ENCODE results near the gene GPX4.

The GPX4 gene

DNA sequence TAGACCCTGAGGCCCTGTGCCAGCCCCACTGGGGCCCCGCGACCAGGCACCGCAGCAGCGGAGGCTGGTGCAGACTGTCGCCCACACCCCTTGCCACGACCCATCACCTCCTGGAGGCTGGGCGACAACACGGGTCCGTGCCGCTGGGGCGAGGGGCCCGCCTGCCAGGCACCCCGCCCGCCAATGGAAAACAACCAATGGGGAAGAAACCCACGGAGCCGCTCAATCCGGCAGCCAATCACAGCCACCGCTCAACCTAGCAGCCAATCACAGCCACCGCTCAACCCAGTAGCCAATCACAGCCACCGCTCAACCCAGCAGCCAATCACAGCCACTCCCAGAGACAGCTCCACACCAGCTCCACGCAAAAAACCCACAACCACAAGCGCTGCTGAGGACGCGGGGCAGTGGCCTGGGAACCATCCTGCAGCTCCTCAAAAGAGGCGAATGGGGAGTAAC, 29.7 kb downstream of the GPX4 start:
- DNase-seq: peak; percentile 14

DNA sequence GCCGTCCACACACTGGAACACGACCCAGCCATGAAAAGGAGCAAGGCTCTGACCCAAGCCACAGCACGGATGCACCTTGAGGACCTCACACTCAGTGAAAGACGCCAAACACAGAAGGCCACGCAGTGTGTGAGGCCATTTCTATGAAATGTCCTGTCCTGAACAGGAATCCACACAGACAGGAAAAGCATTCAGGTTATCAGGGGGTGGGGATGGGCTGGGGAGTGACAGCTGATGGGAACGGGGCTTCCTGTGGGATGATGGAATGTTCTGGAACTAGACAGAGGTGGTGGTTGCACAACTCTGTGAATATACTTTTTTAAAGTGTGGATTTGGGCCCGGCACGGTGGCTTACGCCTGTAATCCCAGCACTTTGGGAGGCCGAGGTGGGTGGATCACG, 30.6 kb downstream of the GPX4 start:
- DNase-seq: no peak

DNA sequence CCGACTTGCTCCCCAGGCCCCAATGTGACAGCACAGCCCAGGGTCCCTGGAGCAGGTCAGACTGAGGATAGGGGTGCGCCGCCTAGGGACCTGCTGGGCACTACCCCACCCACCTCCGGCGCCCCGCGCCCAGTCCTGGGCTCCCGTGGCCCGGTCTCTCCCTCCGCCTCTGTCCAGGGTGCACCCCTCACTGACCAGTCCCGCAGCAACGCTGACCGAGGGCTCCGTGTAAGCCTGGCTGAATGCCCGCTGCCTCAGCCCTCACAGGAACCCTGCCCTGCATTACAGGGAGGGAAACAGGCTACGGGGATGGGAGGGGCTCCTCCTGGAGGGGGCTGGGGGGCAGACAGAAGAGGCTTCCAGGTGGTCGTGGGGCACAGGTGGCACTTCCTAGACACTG, 31.7 kb downstream of the GPX4 start:
- DNase-seq: no peak

DNA sequence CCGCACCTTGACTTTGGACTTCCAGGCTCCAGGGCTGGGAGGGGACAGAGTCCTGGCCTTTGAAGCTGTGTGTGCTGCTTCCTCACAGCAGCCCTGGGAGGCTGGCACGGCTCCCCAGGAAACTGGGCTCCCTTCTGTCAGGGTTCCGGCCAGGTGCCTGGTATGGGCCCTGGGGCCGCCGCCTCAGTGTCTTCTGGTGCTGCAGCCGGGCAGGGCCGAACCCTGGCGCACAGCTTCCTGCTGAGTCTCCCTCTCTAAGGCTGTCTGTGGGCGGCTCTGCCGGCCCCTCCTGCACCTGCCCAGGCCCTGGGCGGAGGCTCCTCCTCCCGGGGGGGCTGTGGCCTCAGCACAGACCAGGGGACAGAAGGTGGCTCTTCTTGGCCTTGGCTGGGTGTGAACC, 32.4 kb downstream of the GPX4 start:
- DNase-seq: no peak

DNA sequence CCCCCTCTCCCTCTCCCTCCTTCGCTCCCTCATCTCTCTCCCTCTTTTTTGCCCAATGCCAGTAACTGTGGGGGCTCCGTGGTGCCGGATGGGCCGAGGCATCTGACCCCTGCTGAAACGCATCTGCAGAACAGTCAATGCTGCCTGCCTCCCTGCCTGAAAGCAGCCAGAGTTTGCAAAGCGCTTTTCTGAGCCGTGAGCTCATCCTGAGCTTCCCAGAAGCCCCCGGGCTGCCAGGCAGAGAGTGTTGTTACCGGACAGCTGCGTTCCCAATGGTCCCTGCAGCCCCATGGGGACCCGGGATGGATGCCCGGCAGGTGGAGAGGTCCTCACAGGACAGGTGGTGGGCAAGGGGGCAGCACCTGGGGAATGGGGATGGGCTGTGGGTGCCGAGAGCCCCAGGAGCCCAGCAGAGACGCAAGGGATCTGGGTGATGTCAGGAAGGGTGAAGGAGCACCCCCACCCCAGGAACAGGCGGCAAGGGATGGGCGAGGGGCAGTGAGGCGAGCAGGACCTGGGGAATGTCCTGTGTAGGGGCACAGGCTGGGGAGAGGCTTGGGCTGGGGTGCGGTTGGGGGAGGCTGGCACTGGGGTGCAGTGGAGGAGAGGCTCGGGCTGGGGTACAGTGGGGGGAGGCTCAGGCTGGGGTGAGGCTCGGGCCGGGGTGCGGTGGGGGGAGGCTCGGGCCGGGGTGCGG, 33.0 kb downstream of the GPX4 start:
- DNase-seq: no peak

DNA sequence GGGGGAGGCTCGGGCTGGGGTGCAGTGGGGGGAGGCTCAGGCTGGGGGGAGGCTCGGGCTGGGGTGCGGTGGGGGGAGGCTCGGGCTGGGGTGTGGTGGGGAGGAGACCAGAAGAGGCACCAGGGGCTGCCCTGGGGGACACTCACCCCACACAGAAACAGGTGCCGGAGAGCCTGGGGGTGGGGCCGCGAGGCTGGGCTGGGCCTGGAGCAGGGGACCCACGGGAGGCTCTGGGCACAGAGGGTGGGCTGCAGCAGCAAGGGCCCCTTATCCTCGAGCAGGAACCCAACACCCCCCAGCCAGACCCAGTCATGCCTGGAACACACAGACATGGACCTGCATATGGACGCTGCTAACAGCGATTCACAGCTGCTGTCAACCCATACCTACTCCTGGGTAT, 34.3 kb downstream of the GPX4 start:
- no peak for DNase-seq

DNA sequence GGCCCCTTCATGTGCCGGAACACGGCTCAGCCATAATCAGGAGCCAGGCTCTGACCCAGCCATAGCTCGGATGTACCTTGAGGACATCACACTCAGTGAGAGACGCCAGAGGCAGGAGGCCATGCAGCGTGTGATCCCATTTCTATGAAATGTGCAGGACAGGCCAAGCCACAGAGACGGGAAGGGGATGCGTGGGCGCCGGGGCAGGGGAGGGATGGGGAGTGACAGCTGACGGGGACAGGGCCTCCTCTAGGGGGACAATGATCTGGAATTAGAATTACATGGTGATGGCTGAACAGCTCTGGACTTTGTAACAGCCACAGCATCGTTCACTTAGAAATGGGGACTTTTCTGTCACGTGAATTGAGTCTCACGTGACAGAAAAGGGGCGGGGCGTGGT, 35.3 kb downstream of the GPX4 start:
- DNase-seq: no peak

DNA sequence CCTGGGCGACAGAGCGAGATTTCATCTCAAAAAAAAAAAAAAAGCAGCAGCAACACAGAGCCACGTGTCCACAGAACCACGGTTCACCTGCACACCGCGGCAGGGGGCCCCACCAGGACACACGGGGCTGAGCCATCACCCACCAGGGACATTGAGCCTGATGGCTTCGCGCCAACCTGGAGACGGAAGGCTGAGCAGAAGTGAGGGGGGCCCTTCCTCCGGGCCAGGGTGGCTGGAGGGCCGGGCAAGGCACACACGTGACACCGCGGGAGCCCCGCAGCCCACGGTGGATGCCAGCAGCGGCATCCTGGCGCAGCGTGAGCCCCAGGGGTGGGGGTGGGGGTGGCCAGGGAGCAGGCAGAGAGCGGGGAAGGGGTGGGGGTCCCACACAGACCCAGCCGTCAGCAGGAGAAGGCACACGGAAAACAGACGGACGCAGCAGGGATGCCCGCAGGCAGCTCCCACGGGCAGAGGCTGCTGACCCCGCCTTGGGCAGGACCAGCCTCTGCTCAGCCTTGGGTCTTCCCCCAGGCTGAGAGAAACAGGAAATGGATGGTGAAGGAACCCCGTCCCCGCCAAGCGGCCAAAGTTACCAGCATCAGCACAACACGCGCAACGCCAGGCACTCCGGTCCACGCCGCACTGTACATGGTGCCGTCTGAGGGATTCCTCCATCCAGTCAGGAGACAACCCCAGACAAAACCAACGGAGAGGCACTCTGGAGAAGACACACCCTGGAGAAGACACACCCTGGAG, 36.7 kb downstream of the GPX4 start:
- DNase-seq: no peak

DNA sequence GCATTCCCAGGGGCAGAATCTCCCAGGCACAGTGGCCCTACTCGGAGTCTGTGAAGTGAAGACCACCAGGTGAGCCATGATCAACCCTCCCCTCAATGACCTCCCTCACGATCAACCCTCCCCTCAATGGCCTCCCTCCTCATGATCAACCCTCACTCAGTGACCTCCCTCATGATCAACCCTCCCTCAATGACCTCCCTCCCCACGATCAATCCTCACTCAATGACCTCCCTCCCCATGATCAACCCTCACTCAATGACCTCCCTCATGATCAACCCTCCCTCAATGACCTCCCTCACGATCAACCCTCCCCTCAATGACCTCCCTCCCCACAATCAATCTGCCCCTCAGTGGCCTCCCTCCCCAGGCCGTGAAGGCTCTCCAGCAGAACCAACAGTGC, 38.1 kb downstream of the GPX4 start:
- no peak for DNase-seq

DNA sequence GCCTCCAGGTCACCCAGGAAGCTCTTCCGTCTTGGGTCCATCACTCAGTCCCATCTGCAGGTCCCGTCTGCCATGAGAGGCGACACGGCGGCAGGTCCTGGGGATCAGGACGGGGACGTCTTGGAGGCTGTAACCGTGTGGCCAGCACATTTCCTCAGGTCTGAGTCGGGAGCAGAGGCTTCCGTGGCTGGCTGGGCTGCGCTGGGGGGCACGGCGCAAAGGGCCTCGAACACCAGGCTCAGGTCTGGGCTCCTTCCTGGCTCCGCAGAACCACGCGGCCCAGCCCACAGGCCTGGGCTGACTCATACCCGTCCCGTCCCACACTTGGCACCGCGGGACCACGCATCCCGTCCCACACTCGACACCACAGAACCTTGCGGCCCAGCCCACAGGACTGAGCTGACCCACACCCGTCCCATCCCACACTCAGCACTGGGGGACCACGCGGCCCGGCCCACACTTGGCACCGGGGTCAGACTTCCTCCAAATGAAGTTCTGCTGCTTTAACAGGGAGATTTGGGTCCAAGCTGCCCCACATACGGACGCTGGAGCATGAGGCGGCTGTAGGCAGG, 40.1 kb downstream of the GPX4 start:
- no peak for DNase-seq

DNA sequence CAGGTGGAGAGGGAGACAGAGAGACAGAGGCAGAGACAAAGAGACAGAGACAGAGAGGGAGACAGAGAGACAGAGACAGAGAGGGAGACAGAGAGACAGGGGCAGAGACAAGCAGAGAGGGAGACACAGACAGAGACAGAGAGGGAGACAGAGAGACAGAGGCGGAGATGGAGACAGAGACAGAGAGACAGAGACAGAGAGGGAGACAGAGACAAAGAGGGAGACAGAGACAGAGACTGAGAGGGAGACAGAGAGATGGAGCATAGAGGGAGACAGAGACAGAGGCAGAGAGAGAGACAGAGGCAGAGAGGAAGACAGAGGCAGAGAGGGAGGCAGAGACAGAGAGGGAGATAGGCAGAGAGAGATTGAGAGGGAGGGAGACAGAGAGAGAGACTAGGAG, 40.9 kb downstream of the GPX4 start:
- DNase-seq: no peak

DNA sequence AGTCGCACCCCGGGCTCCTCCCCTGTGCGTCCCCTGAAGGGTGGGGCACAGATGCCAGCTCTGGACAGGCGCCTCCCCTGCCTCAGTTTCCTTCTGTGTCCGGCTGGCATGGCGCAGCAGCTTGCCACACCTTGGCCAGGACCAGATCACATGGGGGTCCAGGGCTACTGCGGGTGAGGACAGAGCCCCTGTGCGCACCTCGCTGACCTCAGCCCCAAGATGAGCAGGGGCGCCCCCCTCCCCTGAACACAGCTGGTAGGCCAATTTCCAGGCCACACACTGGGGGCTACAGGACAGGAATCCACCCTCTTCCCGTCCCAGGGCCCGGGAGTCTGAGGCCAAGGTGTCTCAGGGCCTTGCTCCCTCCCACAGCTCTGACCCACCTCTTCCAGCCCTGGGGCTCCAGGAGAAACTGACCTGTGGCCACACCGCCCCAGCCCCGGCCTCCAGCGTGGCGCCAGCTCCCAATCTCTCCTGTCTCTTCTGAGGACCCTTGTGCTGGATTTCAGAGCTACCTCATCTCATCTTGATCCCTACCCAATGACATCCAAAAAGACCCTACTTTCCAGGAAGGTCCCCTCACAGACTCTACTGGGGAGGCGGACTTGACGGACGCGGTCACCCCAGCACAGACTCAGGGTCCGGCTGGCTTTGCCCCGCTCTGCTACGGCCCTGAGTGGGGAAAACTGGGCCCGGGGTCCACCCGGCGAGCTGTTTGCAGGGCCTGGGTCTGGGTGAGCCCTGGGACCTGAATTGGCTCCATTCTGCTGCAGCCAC, 42.0 kb downstream of the GPX4 start:
- no peak for DNase-seq

DNA sequence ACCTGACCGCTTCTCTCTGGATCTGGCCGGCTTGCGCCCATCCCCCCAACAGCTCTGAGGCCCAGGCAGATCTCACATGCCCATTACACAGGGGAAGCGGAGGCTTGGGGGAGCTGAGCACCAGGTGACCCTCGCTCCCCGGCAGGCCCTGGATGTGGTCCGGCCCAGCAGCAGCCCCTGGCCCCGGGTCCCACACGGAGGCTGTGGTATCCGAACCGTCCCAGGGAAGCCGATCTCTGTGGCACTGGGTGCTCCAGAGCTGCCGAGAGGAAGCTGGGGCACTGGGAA, 42.6 kb downstream of the GPX4 start:
- DNase-seq: no peak

DNA sequence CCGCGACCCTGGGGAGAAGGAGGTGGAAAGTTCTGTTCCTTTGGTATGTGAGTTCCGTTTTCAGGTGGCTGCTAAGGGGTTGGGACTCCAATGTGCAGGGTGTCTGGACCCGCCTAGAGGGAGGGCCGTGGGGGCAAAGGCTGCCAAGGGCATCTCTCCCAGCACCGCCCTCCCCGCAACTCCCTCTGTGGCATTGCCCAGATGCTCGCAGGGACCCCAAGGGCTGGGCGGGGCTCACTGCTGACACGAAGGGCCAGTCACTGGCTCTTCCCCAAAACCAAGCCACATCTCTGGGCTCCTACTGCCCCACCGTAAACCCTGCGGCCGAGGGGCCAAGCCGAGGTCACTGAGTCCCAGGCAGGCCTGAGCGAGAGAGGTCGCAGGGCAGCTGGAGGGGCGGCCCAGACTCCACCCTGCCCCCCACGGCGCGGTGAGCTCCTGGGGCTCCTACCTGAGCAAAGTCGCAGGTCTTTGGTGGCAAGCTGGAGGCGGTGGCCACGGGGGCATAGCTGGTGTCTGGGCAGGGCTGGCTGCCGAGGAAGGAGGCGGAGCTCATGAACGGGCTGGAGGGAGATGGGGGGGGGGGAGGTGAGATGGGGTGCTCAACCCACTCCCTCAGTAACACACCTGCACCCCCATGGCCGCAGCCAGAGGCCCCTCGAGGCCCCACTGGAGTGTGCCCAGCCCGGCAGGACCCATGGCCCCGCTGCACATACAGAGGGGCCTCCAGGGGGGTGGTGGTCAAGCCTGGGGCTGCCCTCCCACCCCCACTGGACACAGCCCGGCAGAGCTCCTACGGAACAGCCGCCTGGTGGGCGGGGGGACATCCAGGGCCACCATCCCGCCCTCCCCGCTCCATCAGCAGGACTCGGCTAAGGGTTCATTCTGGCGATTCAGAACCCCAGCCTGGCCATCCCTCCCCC, 43.3 kb downstream of the GPX4 start:
- no peak for DNase-seq

DNA sequence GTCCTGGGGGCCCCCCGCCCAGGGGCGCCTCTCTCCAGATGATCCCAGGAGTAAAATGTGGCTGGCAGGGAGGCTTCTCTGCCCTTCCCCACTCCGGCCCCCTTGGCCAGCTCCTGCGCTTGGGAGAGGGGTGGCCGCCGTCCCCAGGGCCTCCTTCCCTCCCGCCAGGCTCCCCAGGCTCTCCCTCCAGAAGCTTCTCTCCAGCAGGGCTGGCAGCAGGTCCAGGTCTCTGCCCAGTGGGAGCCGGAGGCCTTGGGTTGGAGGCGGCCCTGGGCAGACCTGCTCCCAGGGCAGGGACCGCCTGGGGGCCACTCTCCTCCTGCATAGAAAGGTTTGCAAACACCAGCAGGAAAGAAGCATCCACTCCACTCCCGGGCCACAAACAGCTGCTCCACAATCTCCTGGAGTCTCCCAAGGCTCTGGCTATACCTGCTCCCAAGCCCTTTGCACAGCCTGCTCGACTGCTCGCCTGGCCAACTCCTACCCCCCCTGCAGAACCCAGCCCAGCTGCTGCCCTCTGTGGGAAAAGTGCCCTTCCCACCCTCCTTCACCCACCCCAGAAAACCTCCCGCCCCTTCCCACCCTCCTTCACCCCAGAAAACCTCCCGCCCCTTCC, 44.2 kb downstream of the GPX4 start:
- no peak for DNase-seq

DNA sequence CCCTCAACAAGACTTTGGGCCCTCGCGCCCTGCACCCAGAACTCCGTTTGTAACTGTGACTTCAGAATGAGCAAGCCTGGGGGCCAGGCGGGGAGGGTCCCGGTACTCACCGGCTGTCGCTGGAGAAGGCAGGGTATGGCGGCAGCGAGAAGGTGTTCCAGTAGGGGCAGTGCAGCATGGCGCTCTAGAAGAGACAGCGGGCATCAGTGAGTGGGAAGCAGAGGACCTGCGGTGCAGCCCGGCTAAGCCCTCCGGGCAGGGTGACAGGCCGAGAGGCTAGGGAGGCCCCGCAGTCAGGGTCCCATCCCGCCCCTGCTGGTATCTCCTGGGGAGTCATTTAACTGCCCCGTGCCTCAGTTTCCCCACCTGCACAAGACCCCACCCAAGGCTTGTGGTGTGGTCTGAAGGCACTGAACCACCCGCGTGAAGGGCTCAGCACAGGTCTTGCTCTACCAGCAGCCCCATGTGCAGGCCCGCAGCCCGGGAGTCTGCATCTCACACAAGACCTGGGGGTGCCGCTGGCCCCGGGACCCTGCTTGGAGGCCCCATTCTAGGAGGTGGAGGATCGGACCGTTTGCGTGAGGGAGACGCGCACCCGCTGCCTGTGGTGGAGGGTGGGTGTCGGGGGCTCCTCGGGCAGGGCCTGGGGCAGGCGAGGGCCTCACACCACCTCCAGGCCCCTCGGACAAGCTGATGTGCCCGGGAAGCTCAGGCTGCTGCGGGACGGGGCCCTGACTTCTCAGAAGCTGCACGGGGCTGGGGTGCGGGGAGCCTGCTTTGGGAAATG, 45.7 kb downstream of the GPX4 start:
- DNase-seq: no peak

DNA sequence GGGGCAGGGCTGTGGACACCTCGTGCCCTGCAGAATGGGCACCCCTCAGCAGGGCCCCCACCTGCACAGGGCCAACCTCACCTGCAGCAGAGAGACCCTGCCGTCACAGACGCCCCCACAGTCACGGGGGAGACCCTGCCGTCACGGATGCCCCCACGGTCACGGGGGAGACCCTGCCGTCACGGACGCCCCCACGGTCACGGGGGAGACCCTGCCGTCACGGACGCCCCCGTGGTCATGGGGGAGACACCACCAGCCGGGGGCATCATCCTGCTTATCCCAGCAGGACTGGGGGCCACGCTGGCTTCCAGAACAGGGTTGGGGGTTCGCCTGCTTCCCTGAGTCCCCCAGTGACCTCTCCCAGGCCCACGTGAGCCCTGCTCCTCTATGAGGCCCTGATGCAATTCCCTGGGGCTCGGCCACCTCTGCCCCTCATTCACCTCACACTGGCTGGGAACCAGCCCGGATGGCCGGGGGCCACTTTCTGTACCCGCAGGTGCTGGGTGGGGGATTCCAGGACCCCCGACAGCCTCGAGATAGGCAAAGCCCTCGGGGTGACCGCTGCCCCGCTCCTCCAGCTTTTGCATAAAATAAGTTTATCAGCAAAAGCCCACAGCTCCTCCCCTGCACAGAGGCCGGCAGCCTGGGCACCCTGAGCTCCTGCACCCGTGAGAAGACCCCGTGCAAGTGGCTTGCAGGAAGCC, 46.7 kb downstream of the GPX4 start:
- no peak for DNase-seq

DNA sequence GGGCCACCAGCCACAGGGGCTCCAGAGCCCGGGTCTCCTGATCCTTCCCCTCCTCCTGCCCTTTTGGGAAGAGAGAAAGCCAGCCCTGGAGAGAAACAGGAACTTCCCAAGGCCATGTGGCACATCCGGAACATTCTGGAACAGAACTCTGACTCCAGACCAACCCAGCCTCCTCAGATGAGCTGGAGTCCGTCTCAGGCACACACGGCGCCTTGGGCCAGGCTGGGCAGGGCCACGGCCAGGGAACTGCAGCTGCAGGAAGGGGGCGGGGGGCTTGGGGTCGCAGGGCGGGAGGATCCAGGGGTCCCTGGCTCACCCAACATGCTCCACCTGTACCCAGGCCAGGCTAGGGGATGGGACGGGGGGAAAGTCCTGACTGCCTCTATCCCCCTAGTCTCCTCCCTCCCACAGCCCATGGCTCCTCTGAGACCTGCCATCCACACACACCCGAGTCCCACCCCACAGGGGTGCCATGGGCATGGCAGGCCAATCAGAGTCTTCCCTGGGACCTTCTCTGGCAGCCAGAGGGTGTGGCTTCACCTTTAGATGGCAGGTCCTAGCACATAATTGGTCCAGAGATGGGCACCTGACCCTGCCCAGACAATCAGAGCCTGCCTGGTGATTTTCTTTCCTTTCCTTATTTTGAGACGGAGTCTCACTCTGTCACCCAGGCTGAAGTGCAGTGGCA, 47.4 kb downstream of the GPX4 start:
- no peak for DNase-seq

DNA sequence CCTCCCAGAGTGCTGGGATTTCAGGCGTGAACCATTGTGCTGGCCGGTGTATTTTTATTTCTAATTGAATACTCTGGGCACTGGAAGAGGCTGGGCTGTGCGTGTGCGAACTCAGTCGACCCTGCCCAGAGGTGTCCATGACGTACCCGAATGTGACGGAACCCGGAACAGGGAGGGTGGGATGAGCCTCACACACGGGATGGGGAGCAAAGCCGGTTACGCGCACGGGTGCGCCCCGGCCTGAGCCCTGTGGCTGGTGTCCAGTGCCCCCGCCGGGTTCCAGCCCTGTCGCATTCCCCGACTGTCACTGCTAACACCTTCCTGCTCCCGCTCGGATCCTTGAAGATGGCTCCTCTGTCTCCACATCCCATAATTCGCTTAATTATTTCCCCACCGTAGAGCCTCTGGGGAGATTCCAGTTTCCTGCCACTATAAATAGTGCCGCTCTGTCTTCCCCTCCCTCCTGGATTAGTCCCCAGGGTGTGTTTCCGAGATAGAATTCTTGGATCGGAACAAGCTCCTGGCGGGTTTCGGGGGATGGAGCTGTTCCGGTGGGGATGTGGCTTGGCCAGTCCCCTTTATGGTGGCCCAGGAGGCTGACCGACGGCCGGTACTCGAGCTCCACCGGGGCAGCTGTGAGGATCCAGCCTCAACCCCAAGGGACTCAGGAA, 48.3 kb downstream of the GPX4 start:
- DNase-seq: no peak

All from KG1 (cell line).